Stimulated activated CD4-positive, alpha-beta T cell treated with anti-CD3 and anti-CD28 coated beads, Interleukin-2, amount 100 ng/mL, for 4 hours (primary cell): Measurements from ENCODE around the gene ABHD3.
"Not testable (repeated sequence)": the region's sequence is repeated elsewhere in the genome, so short reads cannot be mapped to it uniquely, and the experiment has no call there.

Experiments
- DNase-seq: peaks from one replicate; pipeline ENCODE4 v3.0.0-alpha.2; 2020; ENCODE audit warnings: low read depth

Gene ABHD3, protein sequence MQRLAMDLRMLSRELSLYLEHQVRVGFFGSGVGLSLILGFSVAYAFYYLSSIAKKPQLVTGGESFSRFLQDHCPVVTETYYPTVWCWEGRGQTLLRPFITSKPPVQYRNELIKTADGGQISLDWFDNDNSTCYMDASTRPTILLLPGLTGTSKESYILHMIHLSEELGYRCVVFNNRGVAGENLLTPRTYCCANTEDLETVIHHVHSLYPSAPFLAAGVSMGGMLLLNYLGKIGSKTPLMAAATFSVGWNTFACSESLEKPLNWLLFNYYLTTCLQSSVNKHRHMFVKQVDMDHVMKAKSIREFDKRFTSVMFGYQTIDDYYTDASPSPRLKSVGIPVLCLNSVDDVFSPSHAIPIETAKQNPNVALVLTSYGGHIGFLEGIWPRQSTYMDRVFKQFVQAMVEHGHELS

DNA sequence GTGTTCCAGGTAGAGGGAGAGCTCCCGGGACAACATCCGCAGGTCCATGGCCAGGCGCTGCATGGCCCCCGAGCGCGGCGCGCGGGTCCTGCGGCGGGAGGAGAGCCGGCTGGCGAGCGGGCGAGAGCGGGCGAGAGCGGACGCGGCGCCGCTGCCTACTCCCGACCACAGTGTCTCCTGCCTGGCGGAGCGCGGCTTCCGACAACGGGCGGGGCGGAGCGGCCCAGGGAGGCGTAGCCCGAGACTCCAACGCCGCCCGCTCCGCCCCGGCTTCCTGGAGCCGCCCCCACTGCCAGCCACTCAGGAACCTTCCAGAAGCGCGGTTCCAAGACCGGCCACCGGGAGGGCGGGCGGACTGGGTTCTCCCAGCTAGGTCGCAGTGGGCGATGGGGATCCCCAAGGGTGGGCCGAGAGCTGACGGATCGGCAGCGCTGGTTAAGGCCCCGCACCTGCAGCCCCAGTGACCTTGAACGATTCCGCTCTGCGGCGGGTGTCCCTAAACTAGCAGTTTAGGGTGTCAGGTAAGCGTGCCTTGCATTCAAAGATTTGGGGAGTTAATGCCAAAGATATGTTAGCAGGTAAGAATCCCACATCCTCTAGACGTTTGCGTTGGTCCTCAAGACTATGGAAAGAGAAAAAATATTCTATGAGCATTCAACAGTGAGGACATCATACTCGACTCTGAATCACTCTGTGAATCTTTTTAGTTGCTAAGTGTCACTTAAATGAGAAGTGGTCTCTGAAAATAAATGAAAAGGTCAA lies at the start of gene ABHD3:
TSS of gene ABHD3 (minus strand) at position 172 of the 762 bp plus-strand sequence. CDS start at position 63, 109 bp downstream.
- peak; percentile 86 for DNase-seq

DNA sequence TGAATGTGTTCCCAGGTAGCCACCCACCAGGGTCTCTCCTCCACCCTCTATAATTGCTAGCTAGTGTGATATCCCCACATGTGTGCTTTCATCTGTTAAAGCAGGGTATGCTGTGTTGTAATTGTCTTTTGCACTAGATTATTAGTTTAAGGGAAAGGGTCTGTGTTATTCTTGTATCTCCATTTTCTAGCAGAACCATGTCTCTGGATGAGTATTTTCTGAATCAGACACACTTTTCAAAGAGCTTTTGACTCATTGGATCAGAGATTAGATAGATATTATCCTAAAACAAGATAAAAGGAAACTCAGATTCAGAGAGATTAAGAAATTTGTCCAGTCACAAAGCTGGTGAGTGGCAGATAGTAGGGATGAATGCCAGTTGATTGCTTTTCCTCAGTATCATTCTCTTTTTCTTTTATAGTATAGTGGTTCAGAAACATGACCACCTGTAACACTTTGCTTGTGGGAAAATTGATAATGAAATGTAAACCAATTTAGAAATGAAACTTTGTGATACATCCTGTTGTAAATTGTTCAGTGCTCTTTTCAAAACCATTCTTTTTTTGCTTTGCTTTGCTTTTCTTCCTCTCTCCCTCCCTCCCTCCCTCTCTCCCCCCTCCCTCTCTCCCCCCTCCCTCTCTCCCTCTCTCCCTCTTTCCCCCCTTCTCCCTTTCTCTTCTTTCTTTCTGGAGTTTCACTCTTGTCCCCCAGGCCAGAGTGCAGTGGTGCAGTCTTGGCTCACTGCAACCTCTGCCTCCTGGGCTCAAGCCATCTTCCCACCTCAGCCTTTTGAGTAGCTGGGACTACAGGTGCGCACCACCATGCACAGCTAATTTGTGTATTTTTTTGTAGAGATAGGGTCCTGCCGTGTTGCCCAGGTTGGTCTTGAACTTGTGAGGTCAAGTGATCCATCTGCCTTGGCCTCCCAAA lies 43.5 kb upstream of the ABHD3 start:
- DNase-seq: no peak

DNA sequence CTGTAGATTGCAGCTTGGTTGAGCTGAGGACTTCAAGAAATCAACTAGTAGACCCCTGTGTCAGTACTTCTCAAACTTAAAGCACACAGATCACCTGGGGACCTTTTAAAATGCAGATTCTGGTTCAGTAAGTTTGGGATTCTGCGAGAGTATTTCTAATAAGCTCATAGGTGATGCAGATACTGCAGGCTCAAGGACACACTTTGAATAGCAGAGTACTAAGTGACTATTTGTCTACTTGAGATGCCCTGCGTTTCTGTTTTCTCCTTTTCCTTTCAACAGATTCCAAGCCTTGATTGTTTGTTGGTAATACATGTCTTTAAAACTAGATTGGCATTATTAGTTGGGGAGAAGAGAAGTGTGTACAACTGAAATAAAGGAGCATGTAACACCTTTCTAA lies 42.7 kb upstream of the ABHD3 start:
- no peak for DNase-seq

DNA sequence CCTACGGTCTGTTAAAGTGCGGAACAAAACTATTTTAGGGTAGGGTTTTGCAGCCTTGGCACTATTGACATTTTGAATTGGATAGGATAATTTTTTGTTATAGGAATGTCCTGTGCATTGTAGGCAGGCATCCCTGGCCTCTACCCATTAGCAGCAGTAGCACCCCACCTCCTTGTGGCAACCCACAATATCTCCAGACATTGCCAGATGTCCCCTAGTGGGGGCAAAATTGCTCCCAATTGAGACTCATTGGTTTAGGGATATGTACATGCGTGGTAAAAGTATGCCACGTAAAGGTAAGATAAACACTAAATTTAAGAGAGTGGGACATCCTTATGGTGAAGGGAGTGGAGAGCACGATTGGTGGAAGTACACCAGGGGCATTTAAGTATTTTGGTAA lies 40.7 kb upstream of the ABHD3 start:
- DNase-seq: no peak

DNA sequence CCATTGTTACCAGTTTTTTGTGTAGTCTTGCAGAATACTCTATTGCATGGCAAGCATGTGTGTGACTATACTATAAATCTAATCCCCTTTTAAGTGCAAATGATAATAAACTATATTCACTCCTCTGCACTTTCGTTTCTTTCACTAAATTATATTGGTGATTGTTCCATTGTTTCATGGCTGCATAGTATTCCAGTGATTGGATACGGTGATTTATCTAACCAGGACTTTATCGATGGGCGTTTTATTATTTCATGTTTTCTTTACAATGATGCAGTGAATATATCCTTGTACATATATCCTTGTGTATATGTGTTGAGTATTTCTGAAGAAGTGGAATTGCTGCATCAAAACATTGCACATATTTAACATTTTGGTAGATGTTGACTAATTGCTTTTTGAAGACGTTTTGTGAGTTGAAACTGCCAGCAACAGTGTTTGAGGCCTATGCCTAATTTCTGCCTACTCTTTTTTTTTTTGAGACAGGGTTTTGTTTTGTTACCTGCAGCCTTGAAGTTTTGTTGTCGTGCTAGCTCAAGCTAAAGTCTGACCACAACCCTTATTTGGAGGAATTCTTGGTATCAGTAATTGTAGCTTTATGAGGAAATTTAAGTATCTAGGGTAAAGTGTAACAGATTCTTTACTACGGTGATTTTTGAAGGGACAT lies 38.7 kb upstream of the ABHD3 start:
- no peak for DNase-seq

DNA sequence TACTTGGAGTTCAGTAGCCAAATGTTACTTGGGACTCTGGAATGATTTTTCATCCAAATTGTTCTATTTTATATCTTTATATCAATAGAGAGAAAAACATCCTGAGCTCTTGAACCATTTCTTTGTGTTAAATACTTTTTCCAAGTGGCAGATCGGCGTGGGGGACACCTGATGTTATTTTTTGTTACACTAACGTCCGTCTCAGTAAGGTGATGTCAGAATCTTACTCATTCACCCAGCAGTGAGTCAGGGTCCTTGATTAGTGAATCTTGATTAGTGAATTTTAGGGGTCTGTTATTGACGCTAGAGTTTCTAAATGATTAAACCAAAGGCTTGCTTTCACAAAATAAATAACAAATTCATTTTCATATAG lies 37.7 kb upstream of the ABHD3 start:
- DNase-seq: no peak

DNA sequence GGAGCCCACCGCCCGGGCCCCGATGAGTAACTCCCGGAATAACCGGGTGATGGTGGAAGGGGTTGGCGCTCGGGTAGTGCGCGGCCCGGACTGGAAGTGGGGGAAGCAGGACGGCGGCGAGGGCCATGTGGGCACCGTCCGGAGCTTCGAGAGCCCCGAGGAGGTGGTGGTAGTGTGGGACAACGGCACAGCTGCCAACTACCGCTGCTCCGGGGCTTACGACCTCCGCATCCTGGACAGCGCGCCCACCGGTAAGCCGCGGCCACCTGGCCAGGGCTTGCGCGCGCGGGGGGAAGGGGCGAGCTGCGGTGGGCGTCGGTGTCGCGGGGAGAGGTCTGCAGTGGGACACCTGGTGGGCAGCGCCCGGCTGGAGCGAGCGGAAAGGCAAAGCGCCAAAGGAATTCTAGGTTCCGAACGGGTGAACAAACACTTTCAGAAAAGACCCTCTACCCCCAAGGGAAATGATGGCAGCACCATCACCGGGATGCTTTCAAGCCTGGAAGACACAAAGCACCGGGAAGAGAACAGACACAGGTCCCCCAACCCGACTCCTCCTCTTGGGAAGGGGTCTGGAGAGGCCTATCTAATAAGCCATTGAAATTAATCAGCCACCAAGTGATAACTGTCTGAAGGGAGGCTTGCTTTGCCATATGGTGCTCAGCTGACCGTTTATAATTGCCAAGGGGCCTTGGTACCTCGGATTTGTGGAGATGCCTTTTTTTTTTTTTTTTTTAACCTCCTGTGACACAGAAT lies 37.2 kb upstream of the ABHD3 start:
- DNase-seq: peak; percentile 6

DNA sequence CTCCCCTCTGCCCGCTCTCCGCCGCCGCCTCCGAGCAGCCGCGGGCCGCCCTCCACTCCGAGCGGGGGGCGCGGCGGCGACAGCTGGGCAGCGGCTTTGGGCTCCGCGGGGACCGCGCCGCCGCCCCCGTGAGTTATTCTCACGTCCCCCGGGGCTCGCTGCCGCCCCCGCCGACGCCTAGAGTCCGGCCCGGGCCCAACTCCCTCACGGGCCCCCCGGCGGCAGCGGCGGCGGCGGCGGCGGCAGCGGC lies 36.7 kb upstream of the ABHD3 start:
- DNase-seq: no peak

DNA sequence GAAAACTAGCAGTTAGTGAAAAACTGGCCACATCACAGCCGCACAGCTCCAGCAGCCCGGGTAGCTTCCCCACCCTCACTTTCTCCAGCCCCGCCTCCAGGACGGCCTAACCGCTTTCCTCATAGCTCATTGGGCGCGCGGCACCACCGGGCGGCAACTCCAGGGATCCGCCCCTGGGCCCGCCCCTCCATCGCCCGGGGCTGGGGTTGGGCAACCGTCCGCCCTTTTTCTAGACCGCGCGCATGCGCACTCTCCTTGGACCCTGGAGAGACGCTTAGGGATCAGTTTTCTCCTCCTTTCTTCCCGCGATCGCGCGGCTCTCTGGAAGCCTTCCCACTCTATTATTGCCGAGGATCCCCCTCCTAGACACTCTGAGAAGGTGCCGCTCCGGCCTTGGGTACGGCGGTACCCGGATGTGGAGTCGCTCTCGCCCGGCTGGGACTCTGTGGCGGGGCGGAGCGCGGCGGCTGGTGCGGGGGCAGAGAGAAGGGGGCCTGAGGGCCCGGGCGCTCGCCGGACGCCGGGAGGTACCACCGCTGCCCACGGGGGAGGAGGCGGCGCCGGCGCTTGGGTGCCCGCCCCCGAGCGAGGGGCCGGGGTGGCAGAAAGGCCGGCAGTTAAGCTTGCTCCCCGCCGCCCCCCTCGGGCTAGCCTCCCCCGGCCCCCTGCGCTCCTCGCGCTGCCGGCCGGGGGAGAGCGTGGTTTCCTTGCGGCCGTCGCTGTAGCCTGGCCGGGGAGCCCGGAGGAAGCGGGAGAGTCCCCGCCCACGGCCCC lies 36.2 kb upstream of the ABHD3 start, which contains the start of gene MIB1:
TSS of gene MIB1 (plus strand) at position 255 of the 774 bp plus-strand sequence. CDS start 792 bp downstream, outside the sequence.
- DNase-seq: peak; percentile 97

DNA sequence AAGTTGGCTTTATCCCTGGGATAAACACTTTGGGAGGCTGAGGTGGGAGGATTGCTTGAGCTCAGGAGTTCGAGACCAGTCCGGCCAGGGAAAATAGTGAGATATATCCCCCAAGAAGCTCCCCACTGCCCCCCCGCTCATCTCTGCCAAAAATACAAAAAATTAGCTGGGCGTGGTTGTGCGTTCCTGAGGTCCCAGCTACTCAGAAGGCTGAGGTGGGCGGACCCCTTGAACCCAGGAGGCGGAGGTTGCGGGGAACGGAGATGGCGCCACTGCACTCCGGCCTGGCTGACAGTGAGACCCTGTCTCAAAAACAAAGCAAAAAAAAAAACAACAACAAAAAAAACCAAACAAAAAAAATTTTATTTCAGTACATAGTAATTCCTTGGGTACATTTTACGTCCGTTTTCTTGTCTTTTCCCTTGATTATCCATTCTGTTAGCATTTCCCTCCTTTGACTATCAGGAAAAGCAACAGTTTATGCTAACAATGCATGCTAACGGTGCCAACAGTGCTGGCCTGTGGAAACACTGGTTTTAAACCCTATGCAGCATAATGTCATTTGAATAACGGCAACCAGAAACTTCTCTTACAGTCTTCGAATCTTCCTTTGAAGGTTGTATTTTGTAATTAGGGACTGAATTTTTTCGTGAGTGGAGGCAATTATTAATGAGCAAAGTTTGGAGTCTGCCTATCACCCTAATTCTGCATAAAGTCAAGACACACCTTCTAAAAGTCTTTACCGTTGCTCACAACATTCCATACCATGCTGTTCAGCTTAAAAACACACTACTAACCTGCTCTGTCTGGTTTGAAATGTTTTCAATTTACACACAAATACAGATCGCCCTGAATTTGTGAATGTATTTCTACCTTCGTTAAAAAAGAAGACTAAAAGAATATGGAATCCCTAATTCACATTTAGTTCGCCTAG lies 35.3 kb upstream of the ABHD3 start:
- DNase-seq: no peak

DNA sequence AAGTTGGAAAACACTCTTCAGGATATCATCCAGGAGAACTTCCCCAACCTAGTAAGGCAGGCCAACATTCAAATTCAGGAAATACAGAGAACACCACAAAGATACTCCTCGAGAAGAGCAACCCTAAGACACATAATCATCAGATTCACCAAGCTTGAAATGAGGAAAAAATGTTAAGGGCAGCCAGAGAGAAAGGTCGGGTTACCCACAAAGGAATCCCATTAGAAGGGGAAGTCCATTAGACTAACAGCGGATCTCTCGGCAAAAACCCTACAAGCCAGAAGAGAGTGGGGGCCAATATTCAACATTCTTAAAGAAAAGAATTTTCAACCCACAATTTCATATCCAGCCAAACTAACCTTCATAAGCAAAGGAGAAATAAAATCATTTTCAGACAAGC lies 32.4 kb upstream of the ABHD3 start:
- DNase-seq: not testable (repeated sequence)

DNA sequence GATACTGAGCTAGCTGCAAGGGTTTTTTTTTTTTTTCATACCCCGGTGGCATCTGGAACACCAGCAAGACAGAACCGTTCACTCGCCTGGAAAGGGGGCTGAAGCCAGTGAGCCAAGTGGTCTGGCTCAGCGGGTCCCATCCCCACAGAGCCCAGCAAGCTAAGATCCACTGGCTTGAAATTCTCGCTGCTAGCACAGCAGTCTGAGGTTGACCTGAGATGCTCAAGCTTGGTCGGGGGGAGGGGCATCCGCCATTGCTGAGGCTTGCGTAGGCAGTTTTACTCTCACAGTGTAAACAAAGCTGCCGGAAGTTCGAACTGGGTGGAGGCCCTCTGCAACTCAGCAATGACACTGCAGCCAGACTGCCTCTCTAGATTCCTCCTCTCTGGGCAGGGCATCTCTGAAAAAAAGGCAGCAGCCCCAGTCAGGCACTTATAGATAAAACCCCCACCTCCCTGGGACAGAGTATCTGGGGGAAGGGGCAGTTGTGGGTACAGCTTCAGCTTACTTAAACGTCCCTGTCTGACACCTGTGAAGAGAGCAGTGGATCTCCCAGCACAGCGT lies 31.0 kb upstream of the ABHD3 start:
- peak; percentile 13 for DNase-seq

DNA sequence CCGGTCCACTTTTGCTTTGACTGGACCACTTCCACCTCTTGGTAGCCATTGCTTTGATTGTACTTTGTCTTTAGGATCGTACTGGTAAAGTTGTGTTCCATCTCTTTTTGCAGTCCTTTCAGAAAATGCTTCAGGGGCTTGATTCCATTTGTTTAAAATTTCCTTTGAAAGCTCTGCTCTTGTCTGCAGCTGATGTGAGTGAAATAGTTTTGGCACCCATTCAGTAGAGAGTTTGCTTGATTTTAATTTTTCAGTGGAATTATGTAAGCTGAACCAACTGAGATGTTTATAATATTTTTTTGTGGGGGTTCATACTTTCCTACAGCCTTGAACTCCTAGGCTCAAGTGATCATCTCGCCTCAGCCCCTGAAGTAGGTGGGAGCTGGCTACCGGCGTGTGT lies 28.4 kb upstream of the ABHD3 start:
- DNase-seq: no peak

DNA sequence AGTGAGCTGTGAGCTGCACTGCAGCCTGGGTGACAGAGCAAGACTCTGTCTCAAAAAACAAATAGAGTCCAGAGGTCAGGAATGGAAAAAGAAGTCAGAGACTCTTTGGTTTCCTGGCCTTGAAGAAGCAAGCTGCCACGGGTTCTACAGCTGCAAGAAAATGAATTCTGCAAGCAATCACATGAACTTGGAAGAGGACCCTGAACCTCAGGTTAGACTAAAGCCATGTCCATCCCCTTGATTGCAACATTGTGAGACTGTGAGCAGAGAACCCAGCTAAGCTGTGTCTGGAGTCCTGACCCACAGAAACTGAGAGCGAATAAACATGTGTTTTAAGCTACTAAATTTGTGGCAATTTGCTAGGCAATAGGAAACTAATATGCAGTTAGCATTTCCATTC lies 23.1 kb upstream of the ABHD3 start:
- no peak for DNase-seq

DNA sequence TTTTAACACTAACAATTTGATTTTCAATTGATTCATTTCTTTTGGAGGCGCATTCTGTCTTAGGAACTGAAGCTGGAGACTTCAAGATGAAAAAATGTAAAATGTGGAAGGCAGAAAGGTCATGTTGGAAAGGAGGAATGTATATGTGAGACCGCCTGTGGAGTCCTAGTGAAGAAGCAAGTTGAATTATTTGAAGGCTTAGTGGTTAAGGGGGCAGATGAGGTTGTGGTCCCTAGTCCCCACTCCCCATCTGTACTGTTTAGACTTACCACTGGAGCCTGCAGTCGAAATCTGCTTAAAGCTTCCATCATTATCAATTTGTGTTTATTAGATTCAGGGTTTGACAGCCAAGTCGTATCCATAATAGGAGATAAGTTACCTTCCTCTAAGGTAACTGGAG lies 20.6 kb upstream of the ABHD3 start:
- DNase-seq: no peak

DNA sequence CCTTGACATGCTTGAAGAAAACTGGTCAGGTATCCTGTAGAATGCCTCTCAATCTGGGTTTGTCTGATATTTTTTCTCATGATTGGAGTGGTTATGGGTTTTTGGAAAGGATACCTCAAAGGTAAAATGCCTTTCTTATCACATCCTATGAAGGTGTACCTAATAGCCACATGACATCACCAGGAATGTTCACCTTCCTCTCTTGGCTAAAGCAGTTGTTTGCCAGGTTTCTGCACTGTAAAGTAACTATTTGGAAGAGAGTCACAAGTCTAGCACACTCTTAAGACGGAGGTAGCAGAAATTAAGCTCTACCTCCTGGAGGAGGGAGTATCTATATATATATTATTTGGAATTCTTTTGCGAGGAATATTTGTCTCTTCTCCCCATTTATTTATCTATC lies 18.1 kb upstream of the ABHD3 start:
- no peak for DNase-seq

DNA sequence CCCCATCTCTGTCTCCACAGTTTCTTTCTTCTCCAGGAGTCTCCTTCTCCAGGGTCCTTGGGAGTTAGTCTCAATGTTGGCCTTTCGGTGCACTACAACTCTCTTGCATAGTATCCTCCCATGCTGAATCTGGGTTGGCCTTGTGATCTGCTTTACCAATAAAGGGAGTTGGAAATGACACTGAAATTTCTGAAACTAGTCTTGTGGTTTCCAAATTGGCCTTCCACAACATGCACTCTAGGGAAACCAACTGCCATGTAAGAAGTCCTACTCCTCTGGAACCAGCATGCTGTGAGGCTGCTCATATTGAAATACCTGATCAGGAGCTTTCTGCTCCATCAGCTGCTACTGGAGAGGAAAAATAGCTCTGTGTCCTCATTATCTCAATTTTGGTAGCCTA lies 9.9 kb upstream of the ABHD3 start:
- no peak for DNase-seq

DNA sequence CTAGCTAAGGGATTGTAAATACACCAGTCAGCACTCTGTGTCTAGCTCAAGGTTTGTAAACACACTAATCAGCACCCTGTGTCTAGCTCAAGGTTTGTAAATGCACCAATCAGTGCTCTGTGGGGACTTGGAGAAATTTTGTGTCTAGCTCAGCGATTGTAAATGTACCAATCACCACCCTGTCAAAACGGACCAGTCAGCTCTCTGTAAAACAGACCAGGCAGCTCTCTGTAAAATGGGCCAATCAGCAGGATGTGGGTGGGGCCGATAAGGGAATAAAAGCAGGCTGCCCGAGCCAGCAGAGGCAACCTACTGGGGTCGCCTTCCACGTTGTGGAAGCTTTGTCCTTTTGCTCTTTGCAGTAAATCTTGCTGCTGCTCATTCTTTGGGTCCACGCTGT lies 2.6 kb upstream of the ABHD3 start:
- DNase-seq: not testable (repeated sequence)

DNA sequence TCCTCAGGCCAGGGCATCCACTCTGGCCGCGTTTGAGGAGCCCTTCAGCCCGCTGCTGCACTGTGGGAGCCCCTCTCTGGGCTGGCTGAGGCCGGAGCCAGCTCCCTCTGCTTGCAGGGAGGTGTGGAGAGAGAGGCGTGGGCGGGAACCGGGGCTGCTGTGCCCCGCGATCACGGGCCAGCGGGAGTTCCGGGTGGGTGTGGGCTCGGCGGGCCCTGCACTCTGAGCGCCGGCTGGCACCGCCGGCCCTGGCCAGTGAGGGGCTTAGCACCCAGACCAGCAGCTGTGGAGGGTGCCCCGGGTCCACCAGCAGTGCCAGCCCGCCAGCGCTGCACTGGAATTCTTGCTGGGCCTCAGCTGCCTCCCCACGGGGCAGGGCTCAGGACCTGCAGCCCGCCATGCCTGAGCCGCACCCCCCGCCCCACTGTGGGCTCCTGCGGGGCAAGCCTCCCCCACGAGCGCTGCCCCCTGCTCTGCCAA lies 1.9 kb upstream of the ABHD3 start:
- DNase-seq: no peak
